GM18519 (cell line): Measurements from ENCODE around the gene PTPN3.
A peak's percentile ranks its signal among the peaks of the same experiment; 100 is the strongest.

Experiments
- ATAC-seq: cut with Tn5 transposase; IDR thresholded peaks from one replicate; pipeline ENCODE4 v1.9.1; 2021; ENCODE audit warnings: mild to moderate bottlenecking, moderate library complexity; ENCODE audit not compliant: unreplicated experiment, low FRiP score

Gene PTPN3

DNA sequence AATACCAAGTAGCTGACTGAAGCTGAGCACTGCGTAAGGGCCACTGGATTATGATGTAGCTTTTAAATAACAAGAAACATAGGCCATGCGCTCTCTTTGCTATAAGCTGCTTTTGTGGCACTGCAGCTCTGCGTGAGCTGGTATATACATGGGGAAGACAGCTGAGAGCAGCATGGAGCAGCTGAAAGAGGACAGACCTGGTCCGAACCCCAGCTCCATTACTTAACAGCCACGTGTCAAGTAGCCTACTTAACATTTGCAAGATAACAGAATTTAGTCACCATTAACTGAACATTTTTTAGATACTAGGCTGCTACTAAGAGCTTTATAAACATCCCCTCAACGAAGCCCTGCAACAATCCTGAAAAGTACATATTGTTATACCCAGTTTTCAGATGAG is 69.3 kb downstream of the PTPN3 start:
- no peak for ATAC-seq

DNA sequence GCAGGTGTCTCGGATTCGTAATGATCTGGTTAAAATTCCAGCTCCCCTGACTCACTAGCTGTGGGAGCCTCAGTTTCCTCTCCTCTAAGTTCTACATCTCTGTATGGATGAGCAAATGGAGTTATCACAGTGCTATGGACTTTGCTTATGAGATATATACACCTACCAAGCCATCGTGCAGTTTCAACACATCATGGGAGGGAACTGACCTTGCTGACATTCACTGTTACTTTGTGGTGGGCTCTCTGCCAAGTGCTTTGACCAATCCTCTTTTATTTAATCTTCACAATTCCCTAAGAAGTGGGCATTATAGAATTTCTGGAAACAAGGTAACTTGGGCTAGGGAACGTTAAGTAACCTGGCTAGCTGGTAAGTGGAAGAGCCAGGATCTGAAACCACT is 70.2 kb downstream of the PTPN3 start:
- ATAC-seq = no peak

DNA sequence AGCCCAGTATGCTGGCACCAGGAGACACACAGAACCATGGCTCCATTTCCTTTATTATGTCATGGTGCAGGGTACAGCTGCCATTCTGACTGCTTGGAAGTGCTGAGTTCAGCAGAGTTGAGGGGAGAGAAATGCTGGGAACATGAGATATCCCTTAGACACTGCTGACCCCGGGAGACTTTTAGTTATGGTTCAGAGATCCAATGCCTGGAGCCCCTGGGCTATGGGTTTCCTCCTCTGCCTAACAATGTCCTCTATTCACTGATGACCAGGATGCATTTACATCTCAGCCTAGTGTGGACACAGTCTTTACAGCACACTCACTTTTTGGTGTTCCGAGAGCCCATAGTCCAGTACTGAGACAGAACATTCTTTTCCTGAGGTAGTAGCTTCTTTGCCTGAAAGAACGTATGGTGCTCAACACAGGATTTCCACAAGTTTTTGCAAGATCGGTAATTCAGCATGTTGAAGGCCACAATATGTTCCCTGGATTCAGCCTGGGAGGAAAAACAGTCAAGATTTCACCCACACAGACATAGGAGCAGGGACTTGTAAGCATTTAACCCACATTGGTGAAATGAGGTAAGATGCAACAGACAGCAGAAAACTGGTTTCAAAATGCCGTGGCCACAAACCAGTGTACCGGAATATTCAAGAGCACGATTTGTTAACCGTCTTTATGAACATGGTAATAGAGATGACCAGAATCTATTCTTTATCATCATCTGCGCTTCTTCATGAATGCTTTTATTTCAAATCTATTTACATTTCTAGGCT is 71.3 kb downstream of the PTPN3 start:
- no peak for ATAC-seq

DNA sequence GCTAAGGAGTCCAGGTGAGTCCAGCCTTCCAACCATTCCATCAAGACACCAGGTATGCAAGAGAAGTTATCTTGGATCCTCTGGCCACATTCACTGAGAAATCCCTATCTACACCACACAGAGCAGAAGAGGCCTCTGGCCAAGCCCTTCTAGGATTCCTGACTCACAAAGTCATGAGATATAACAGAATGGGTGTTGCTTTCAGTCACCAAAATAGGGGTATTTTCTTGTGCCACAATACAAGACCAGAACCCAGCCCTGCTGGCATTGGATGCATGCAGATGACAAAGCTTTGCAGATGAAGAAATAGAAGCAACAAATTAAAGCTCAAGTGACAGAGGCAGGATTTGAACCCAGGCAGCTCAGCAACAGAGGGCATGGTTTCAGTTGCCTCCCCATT is 73.5 kb downstream of the PTPN3 start:
- ATAC-seq = no peak

DNA sequence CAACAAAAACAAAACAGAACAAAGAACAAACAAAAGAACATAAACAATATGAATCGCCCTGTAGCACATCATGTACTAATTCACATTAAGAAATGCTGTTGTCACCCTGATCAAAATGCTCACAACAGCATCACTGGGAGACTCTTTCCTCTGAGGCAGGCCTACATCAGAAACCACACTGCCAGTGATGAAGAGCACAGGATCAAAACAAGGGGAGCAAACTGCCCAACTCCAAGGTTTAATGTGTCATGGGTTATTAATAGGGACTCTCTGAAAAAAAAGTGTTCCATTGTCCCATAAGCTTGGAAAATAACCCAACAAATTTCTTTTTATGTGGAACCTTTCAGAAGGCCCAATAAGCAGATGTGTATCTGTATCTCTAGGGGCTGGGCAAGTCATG is 74.2 kb downstream of the PTPN3 start:
- no peak for ATAC-seq

DNA sequence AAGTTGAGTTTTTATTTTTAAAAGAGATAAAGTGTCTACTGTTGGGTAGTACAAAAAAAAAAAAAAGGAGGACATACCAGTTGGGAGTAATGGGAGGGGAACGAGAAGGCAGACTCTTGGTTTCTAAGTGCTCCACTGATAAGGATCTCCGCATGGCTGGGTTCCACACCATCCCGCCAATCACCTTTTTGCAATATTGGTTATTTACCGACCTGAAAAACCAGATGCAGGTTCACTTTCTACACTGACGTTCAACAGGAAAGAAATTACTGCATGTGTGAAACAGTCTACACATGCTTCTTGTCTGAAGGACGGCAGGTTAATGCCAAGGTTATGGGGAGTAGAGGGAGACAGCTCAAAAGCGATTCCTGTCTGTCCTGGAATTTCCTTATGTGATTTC is 75.5 kb downstream of the PTPN3 start:
- ATAC-seq = peak; percentile 78

DNA sequence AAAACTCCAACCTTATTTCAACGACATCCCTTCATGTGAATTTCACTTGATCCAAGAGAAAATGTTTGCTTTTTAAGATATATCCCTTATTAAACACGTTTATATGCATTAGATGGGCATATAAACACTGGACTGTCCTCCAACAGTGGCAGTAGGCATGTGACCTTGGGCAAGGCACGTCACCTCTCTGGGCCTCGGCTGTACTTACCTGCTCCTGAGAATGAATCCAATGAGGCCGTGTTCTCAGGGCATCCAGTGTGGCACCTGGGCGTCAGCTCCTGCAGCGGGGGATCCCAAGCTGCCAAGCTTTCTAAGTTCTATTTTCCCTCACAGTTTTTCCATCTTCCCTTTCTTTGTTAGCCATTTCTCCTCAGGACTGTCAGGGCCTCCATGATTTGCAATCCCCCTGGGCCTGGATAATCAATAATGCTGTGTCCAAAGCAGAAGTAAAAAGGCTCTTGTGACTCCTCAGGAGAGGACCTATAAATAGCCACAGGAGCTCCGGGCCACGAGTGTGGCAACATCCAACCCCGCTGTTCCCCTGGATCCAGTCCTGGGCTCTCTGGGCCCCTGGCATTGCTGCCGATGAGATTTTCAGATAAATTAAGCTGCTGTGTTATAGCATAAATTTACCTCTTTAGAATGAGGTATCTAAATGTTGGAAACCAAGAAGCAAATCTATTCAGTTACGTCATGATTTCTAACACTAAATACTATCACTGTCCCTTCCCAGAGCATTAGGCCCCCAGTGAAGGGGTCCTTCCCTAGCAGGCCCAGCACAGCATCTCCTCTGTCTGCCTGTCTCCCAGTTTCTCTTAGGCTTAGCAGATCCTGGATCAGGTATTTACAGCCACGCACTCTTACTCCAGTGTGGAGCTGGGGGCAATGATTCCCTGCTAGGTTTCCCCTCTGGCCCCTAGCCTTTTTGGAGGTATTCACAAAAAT is 76.8 kb downstream of the PTPN3 start:
- ATAC-seq = no peak

DNA sequence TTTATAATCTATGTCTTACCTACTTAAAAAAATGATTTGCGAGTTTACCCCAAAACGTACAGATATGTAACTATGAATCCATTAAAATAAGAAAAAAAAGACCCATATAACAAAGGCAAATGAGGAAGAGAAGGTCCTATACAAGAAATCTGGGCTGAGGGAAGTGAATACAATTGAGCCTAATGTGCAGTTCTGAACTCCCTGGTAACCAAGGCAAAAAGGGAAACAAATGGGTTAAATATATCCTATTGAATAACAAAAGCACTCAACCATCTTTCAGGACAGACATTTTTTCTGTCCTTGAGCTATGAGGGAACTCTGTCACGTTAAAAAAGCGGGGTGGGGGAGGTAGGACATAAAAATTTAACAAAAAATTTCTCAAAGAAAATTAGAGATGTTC is 78.6 kb downstream of the PTPN3 start:
- no peak for ATAC-seq

DNA sequence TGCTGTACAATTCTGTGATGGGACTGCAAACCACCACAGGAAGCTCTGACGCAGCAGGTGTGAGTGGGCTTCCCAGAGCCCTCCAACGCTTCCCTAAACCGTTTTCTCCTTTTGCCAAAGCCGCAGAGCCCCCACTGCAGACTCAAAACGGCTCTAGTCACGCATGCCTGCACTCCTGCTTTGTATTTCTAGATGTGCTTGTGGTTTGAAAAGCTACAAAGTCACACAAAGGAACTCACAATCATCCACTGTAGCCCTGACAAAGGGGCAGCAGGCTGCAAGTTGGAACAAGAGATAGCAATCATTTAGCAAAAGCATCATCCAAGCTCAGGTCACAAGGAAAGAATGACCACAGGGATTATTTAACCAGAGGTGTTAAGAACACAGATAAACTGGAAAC is 79.3 kb downstream of the PTPN3 start:
- ATAC-seq = no peak

DNA sequence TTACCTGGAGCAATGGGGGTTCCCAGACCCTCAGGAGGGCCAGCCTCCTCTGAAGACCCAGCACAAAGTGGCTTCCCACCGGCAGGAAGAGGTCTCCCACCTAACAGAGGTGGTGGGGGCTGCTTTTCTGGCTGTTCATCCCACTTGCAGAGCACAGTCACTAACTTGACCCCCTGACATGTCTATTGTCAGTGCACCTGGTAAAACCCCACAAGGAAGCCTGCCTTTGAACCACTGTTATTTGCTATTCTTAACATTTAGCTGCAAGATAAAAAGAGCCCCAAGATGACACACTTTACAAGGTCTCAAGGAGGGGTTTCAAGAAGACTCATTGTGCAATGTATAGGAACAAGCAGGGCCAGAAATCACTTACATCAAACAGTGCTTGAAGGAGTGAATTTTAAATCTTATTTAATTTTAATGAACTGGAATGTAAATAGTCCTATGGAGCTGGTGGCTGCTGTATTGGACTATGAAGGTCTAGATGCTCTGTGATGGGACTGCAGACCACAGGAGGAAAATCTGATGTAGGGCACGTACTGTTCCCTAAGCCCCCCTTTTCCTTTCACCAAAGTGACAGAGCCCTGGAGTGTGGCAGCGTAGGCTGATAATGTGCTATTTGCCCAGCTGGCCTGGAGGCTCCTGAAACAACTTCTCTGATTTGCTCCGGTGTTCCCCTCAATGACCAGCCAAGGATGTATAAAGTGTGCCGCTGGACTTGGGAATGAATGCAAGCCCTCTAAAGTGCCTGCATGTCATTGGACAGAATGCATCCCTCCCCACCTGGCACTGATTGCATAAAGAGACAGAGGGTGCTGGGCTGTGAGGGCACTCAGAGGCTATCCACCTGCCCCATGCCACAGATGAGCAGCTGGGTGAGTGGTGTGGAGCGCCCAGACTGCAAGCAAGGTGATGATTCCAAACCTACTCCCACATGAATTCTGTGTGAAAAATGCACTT is 80.2 kb downstream of the PTPN3 start:
- ATAC-seq = no peak

DNA sequence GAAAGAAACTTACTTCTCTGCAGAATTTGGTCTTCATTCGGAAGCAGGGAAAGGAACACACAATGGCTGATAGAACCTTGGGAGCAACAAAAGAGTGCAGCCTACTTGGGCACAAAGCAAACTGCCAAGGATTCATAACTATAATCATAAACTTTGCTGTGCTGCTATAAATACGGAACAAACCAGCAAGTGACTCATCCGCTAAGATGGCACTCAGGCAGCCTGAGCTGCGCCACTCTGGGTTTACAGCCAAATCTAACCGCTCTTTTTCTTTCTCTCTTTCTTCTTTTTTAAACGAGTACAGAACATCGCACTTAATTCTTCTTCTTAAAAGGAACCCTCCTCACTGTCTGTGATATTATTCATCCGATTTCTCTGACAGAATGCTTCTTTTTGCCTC is 81.1 kb downstream of the PTPN3 start:
- ATAC-seq = no peak

DNA sequence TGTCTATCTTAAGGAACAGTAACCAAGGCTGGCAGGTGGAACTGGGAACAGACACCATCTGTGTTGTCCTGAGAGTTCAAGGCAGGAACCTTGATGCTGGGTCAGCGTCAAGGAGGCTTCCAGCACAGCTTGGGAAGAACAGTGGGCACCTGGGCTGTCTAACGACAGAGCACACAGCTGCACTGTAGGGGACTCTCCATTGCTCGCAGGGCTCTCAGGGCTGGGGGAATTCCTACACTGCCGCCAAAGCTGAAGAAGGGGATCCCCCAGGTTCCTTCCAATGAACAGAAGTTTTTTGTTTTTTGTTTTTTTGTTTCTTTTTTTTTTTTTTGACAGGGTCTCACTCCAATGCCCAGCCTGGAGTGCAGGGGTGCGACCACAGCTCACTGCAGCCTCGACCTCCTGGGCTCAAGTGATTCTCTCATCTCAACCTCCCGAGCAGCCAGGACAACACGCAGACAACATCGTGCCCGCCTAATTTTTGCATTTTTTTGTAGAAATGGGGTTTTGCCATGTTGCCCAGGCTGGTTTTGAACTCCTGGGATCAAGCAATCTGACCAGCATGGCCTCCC is 81.9 kb downstream of the PTPN3 start:
- ATAC-seq = peak; percentile 31

DNA sequence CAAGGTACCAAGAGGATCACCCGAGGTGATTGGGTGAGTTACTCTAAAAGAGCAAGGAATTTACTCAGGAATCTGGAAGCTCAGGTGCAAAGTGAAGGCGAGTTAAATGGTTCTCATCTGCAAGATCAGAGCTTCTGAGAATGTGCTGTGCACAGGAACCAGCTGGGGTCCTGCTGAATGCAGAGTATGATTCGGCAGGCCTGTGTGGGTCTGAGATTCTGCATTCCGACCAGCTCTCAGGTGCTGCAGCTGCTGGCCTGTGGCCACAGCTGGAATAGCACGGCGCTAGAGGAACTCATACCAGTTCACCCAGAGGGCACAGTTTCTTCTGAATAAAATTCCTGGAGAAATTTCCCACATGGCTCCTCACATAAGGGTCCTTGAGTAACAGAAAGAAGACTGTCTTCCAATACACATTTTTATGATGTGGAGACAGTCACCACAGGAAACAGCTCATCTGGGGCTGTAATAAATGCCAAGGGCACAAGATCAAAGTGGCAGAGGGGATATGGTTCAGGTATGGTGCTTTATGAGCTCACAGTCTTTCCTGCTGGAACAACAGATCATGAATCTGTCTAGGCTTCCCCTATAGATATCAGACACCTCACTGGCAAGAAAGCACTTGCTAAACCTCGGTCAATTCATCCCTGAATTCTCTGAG is 83.9 kb downstream of the PTPN3 start:
- ATAC-seq = no peak

DNA sequence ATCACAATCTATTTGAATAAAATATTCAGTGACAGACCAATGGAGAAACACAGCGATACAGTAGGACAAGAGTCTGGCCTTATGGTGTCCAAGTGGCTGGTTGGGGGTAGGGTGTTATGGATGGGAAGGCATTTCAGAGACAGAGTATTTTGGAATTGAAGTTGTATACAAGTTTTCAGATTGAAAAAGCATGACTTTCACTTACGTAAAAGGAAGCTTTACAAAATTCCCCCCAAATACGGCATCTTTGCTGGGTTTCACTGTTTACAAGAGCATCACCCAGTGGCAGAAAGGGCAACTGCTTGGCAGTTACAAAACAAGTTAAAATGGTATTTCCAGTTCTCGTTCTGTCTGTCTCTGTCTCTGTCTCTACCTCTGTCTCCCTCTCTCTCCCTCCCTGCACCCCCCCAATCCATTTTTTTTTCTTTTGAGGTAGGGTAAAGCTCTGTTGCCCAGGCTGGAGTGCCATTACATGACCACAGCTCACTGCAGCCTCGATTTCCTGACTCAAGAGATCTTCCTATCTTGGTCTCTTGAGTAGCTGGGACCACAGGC is 86.2 kb downstream of the PTPN3 start:
- ATAC-seq = peak; percentile 43

DNA sequence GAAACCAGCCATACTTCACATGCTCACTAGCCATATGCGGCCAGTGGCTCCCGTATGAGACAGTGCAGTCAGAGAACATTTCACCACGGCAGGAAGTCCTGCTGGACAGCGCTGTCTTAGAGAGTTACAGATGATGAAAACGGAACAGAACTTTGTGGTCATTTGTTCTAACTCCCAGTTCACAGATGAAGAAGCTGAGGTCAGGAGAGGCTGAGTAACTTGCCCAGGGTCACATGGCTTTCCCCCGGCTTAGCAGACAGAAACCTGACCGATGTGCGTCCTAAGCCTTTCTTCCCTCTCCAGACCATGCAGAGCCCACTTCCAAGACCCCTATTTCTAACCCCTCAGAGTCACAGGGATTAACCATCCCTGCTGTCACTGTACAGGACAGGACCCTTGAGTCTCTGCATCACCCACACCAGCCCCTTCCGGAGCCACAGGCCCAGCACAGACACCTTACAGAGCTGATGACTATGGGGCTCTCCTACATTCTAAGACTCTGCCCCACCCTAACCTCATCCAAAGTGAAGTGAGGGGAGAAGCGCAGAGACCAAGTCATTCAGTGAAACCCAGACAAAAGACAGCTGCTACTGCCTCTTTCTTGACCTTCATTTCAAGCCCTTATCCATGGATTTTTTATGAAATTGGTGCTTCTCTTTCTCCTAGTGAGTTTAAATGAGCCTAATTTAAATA is 86.9 kb downstream of the PTPN3 start:
- peak; percentile 67 for ATAC-seq

DNA sequence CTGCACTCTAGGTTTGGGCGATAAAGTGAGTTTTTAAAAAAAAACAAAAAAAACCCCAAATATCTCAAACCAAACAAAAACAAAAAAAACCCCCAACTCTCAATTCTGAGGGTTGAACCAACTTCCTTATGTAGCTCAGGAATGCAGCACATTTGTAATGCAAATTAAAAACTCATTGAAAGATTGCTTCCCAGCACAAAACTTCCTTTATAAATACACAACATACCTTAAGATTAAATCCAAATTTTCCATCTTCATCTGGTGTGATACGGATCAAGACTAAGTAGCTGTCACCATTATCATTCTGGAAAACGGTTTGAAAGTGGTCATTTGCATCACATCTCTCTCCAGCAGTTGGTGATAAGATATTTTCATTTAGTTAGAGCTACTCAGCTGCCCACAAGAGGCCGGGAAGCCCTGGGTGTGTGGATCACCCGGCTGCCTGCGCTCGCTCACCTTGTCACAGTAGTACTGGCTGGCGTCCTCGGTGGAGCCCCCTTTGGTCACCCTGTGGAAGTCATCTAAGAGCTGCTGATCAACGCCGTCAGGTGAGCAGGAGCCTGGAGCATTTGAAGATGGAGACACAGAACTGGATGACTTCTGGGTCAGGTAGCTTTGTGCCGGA is 88.2 kb downstream of the PTPN3 start:
- ATAC-seq = no peak

DNA sequence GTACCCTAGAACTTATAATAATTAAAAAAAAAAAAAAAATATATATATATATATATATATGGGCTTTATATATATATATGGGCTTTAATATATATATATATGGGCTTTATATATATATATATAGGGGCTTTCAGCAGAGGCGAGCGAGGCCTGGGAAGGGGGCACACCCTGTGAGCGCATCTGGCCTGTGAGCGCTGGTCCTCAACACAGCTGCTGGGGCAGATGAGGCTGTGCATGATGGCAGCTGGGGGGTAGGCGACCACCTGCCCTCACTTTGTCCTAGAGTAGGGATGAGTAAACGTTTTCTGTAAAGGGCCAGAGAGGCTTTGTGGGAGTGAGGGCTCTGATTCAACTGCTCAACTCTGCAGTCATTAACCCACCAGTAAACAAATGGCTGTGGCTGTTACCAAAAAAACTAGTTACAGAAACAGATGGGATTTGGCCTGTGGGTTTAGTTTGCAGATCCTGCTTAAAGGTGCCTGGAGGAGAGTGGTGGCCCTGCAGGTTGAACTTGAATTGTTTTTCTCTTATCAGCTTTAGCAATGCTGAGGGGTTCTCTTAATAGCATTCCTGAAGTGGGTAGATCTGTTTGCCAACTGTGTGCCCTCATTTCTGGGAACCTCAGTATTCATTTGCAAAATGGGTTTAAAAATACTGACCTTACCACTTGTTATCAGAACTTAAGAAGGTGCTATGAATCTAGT is 89.2 kb downstream of the PTPN3 start:
- no peak for ATAC-seq
